GM12864 (cell line): ENCODE measurements around the gene OR8B12.

Experiments
- DNase-seq: peaks from one replicate; pipeline ENCODE4 v3.0.0-alpha.2; 2011; ENCODE audit warnings: low read depth
- H3K4me3 ChIP-seq: 2 replicates; pipeline ENCODE4 v1.5.1; 2011; ENCODE audit warnings: mild to moderate bottlenecking, low read depth, low read length, control low read depth
- CTCF ChIP-seq: IDR thresholded peaks from 2 replicates; pipeline ENCODE4 v1.5.1; 2011; ENCODE audit warnings: low read depth, mild to moderate bottlenecking, moderate library complexity, low read length, control low read depth, inconsistent platforms; ENCODE audit errors: missing control alignments

Gene OR8B12

GRCh38 chr11:124551987-124552386, 8.5 kb upstream of the OR8B12 start:
- no peak for TF ChIP-seq CTCF
- no peak for DNase-seq

GRCh38 chr11:124551189-124551588, 7.7 kb upstream of the OR8B12 start:
- no peak overlapping the region for H3K4me3 ChIP-seq
- no peak for DNase-seq
- TF ChIP-seq CTCF, result no peak

More at GRCh38 chr11:124551987-124552386, 8.5 kb upstream of the OR8B12 start:
- H3K4me3 ChIP-seq, result no peak overlapping the region

GRCh38 chr11:124543145-124543544, 309 bp downstream of the OR8B12 start:
- H3K4me3 ChIP-seq, result no peak overlapping the region
- no peak for TF ChIP-seq CTCF
- no peak for DNase-seq

GRCh38 chr11:124541204-124541603, 2.2 kb downstream of the OR8B12 start:
- no peak for TF ChIP-seq CTCF
- DNase-seq, result no peak
- H3K4me3 ChIP-seq, result no peak overlapping the region

GRCh38 chr11:124538019-124538418, 5.4 kb downstream of the OR8B12 start:
- no peak for TF ChIP-seq CTCF
- no peak for DNase-seq
- no peak overlapping the region for H3K4me3 ChIP-seq

GRCh38 chr11:124536520-124536919, 6.9 kb downstream of the OR8B12 start:
- no peak for TF ChIP-seq CTCF
- H3K4me3 ChIP-seq, result no peak overlapping the region
- DNase-seq, result no peak

- DNase-seq, result no peak
- TF ChIP-seq CTCF, result no peak
- no peak overlapping the region for H3K4me3 ChIP-seq
Measured at GRCh38 chr11:124535552-124536232, 7.8 kb downstream of the OR8B12 start.
